HG03439 (cell line): ENCODE measurements around the gene GAPVD1.
"Not testable (repeated sequence)": the region's sequence is repeated elsewhere in the genome, so short reads cannot be mapped to it uniquely, and the experiment has no call there.

ENCODE experiments used
- ATAC-seq: cut with Tn5 transposase; IDR thresholded peaks from one replicate; pipeline ENCODE4 v1.9.1; 2021; ENCODE audit warnings: mild to moderate bottlenecking, moderate library complexity; ENCODE audit not compliant: unreplicated experiment

The GAPVD1 gene

DNA sequence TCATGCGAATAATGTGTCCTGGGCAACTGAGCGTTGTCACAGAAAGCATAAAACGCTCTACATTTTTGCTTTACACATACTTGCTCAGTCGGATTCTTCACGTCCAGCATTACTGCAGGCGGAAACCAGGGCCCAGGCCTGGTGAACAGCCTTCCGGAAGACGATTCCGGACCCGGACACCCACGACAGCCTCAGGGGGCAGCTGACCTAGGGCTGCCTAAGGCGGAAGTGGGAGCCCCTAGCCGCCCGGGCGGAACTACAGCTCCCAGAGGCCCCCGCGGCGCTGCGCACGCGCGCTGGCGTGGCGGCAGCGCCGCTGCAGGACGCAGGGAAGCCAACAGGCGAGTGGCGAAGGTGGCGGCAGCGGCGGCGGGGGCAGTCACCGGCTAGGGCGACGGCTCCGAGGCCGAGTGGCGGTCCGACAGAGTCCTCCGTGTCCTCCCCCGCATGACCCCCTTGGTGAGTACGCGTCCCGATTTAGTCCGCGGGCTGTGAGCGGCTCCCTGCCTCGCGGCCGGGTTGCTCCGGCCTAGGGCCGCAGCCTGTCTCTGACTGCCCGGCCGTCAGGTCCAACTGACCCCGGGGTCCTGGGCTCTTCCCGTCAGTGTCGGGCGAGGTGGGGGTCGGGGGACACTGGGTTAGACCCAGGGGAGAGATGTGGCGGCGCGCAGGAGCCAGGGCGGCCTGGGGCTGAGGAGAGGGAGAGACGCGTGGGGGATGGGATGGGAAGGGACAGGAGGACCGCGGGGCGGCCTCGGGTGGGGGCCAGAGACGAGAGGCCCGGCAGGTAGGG, at the start of gene GAPVD1:
Gene GAPVD1 (plus strand): TSS at position 326 of the 793 bp plus-strand sequence. CDS start 37,096 bp downstream, outside the sequence.
- peak; percentile 90 for ATAC-seq

DNA sequence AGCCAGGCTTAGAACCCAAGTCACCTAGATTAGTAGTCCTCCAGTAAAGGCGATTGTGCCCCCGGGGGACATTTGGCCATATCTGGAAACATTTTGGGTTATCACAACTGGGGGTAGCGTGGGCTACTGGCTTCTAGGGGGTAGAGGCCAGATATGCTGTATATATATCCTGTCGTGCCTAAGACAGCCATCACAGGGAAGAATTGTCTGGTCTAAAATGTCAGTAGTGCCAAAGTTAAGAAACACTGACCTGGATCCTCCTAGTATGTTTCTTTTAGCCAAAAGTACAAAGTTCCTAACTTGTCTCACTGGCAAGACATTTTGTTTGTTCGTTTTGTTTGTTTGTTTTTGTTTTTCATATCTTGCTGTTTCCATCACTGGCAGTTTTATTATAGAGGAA, 47.4 kb upstream of the GAPVD1 start:
- no peak for ATAC-seq

GRCh38 chr9:125218621-125219020, 43.0 kb upstream of the GAPVD1 start:
- no peak for ATAC-seq

GRCh38 chr9:125224858-125225257, 36.8 kb upstream of the GAPVD1 start:
- ATAC-seq: not testable (repeated sequence)

DNA sequence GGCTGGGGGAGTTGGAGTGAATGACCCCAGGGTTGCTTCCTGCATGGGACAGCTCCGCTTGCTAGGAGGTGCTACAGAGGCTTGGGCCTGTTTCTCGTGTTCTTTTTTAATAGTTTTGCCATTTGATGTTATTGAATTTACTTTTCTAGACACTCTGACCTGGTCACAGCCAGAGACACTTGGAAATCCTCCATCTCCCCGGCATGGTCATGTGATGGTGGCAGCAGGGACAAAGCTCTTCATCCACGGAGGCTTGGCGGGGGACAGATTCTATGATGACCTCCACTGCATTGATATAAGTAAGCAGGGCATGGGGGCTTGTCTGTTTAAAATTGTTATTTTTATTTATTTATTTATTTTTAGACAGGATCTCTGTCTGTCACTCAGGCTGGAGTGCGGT, 33.9 kb upstream of the GAPVD1 start:
- ATAC-seq: no peak

DNA sequence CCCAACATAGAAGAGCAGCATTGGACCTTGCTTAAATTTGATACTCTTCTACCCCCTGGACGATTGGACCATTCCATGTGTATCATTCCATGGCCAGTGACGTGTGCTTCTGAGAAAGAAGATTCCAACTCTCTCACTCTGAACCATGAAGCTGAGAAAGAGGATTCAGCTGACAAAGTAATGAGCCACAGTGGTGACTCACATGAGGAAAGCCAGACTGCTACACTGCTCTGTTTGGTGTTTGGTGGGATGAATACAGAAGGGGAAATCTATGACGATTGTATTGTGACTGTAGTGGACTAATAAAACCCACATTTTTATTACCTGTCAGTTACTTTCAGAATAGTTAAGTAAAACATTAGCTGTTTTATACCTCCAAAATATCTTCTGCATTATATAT, 27.9 kb upstream of the GAPVD1 start:
- ATAC-seq: no peak

GRCh38 chr9:125234099-125234498, 27.5 kb upstream of the GAPVD1 start:
- ATAC-seq: not testable (repeated sequence)

DNA sequence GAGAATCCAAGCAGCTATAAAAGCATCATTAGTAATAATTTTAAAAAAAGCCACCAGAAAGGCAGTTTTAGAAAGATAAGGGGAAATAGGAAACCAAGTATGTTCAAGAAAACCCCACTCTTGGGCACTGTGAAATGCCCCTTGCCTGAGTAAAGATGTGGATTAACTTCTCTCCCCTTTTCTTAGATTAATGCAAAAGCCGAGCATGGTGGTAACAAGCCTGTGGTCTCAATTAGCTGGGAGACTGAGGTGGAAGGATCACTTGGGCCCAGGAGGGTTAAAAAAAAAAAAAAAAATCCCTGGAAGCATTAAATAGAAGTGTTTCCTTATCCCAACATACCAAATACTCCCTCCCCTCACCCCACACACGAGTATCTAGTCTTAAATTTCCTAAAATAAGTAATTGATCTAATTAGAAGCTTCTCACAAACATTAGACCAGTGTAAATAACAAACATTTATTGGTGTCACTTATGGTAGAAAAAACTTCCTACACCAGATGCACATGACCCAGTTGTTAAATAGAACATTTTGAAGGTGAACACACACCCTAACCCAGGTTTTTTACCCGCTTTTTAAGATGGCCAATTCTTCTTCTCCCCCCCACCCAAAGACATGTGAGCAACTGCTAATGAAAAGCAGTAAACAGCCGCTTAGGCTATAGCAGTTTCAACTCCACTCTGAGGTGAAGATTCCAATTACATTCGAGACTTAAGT, 25.7 kb upstream of the GAPVD1 start:
- ATAC-seq: no peak

DNA sequence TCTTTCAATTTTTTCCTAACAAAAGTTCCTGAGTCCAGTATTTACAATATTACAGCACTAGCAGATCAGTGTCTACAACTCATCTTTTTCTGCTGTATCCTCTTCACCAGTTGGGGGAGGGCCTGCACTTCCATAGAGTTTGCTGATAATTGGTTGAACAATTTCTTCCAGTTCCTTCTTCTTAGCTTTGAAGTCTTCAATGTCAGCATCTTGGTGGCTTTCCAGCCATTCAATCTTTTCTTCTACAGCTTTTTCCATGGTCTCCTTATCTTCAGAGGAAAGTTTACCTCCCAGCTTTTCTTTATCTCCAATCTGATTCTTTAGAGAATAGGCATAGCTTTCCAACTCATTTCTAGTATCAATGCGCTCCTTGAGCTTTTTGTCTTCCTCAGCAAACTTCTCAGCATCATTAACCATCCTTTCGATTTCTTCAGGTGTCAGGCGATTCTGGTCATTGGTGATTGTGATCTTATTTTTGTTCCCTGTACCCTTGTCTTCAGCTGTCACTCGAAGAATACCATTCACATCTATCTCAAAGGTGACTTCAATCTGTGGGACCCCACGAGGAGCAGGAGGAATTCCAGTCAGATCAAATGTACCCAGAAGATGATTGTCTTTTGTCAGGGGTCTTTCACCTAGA, 25.0 kb upstream of the GAPVD1 start:
- ATAC-seq: not testable (repeated sequence)

- no peak for ATAC-seq
These were observed 23.3 kb upstream of the GAPVD1 start for GRCh38 chr9:125238127-125238914.

GRCh38 chr9:125238915-125239446, 22.6 kb upstream of the GAPVD1 start:
- no peak for ATAC-seq

DNA sequence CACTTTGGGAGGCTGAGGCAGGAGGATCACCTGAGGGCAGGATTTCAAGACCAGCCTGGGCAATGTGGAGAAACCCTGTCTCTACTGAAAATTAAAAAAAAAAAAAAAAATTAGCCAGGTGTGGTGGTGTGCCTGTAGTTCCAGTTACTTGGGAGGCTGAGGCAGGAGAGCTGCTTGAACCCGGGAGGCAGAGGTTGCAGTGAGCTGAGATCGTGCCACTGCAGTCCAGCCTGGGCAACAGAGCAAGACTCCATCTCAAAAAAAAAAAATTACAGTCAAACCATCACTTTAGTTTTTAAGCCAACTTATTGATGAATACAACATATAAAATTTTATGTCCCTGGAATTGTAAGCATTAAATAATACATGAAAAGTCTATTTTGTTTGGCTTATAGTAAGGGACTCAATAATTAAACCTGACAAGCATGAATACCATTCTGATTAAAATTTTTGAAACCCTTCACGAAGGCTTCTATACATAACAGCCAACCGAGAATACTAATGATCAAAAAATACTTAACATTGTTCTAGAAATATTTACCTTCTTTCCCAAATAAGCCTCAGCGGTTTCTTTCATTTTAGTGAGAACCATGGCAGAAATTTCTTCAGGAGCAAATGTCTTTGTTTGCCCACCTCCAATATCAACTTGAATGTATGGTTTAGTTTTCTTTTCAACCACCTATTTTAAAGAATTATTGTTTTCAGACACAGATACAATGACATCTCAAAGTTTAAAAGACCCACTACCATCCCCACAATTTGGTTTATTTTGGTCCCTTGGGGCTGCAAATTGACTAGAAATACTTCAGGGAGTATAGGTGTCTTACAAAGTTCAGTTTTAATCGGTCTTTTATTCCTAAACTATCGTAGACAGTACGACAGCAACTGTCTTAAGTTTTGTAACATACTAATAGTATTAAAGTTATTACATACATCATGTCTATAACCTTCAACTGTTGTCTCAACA, 21.7 kb upstream of the GAPVD1 start:
- no peak for ATAC-seq

- ATAC-seq: no peak
These were observed 21.0 kb upstream of the GAPVD1 start for GRCh38 chr9:125240649-125240999.

DNA sequence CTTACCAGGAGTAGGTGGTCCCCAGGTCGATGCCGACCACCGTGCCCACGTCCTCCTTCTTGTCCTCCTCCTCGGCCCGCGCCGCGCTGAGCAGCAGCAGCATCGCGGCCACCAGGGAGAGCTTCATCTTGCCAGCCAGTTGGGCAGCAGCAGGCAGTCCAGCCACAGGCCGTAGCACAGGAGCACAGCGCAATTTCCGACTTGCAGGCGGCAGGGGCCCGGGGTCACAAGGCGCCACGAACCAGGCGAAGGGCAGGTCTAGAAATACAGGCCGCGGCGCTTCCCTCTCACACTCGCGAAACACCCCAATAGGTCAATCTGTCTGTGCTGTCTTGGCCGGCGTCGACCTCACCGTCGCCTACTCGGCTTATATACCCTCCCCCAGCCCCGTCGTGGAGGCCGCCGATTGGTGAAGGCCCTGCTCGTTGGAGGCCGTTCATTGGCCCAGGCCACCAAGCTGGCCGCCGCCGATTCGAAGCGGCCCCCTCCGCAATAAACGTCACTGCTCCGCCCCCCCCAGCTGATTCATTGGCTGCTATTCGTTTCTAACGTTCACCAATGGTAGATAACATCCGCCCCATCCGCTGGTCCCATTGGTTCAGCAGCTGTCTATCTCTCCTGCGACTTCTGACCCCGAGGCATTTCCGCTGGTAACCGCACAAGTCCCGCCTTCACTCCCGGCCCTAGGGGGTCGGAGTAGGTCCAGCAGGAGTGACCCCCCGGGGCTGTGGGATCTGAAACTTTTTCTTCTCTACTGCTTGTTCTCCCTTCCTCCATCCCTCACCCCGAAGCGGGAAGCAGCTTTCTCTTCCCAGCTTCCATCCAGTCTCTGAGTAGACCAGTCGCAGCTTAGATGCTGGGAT, 20.4 kb upstream of the GAPVD1 start, which contains the start of gene HSPA5:
Gene HSPA5 (minus strand): TSS at position 344 of the 863 bp plus-strand sequence. CDS start 217 bp downstream, at position 127.
- peak; percentile 91 for ATAC-seq

- ATAC-seq: peak; percentile 24
These were observed 19.5 kb upstream of the GAPVD1 start for GRCh38 chr9:125241863-125242739.

- ATAC-seq: no peak
These were observed 17.8 kb upstream of the GAPVD1 start for GRCh38 chr9:125243792-125244260.

- ATAC-seq: no peak
These were observed 15.4 kb upstream of the GAPVD1 start for GRCh38 chr9:125246261-125246667.
